Spleen (tissue), 11 donors: ENCODE results near the gene FUT7. TPM values are rescaled to one million over a fixed set of nuclear protein-coding genes. Genes with fewer than 3 reads are reported as not detected.
"Not testable (repeated sequence)": the region's sequence is repeated elsewhere in the genome, so short reads cannot be mapped to it uniquely, and the experiment has no call there.

ENCODE experiments used
- DNase-seq: peaks from one replicate; pipeline ENCODE4 v3.0.0-alpha.2; 2020
- H3K27ac ChIP-seq, 8 donors: fragments of 200-600 bp; sonication (generic) in 7 of 8; 1 replicate in 4 of 8; 2 replicates in 4 of 8; pipeline versions ENCODE4 v1.5.0 to v1.8.0; 2016 to 2021; ENCODE audit warnings: inconsistent platforms in 4 of 8, mild to moderate bottlenecking in 4 of 8, moderate library complexity in 1 of 8
- H3K27me3 ChIP-seq, 7 donors: fragments of 200-600 bp; sonication (generic) in 6 of 7; replicated peaks in 1 of 7; 1 replicate in 4 of 7; 2 replicates in 3 of 7; pipeline versions ENCODE4 v1.5.0 to v1.8.0; 2016 to 2021; ENCODE audit warnings: inconsistent platforms in 3 of 7, mild to moderate bottlenecking in 1 of 7
- H3K36me3 ChIP-seq, 6 donors: fragments of 200-600 bp; sonication (generic) in 5 of 6; 1 replicate in 4 of 6; 2 replicates in 2 of 6; pipeline versions ENCODE4 v1.5.0 to v1.8.0; 2016 to 2021; ENCODE audit warnings: inconsistent platforms in 2 of 6
- H3K4me1 ChIP-seq, 6 donors: fragments of 200-600 bp; sonication (generic) in 5 of 6; 1 replicate in 3 of 6; 2 replicates in 3 of 6; pipeline versions ENCODE4 v1.5.0 to v1.8.0; 2016 to 2021; ENCODE audit warnings: inconsistent platforms in 3 of 6
- H3K4me3 ChIP-seq, 8 donors: fragments of 200-600 bp; sonication (generic) in 7 of 8; 1 replicate in 4 of 8; 2 replicates in 4 of 8; pipeline versions ENCODE4 v1.5.0 to v1.8.0; 2016 to 2021; ENCODE audit warnings: inconsistent platforms in 4 of 8, mild to moderate bottlenecking in 4 of 8, moderate library complexity in 2 of 8
- H3K9me3 ChIP-seq, 8 donors: fragments of 200-600 bp; sonication (generic) in 7 of 8; 1 replicate in 4 of 8; 2 replicates in 4 of 8; pipeline versions ENCODE4 v1.5.0 to v1.8.0; 2016 to 2021; ENCODE audit warnings: inconsistent platforms in 4 of 8
- POLR2A ChIP-seq, 3 donors: fragments of 450-650 bp; IDR thresholded peaks; one replicate each; pipeline ENCODE4 v1.5.1; 2017; ENCODE audit warnings: antibody characterized with exemption in 3 of 3, mild to moderate bottlenecking in 1 of 3
- POLR2AphosphoS5 ChIP-seq, 3 donors: sonication (generic); formaldehyde crosslinking; IDR thresholded peaks; one replicate each; pipeline ENCODE4 v1.5.1; 2017; ENCODE audit warnings: antibody characterized with exemption in 3 of 3
- WGBS, 5 donors: extraction: QIAGEN DNeasy Blood & Tissue Kit in 3 of 5; methylation state at CpG; one replicate each; pipeline versions ENCODE4 v1.1.5 to v1.1.7; 2013 to 2018; 5-methylcytosine and 5-hydroxymethylcytosine counted together
- intact Hi-C: fragments of 100-400 bp; cut with DNase I; formaldehyde crosslinking; loops from one replicate; pipeline ENCODE4 v1.15.0; 2023; ENCODE audit warnings: low total_unique reads
- polyA plus RNA-seq, 3 donors: library from polyadenylated mRNA; stranded (reverse); fragments of 200-250 nt; gene quantifications; one replicate each; pipeline ENCODE4 v1.2.1, GENCODE V29; 2013
- total RNA-seq, 7 donors: library from RNA; depleted of rRNA in 3 of 7; stranded (reverse); fragments of >200 nt in 3 of 7; fragmentation: NEBNext Ultra II Directional in 4 of 7; extraction: Animal tissue kit (Norgen Biotek cat#: 25700) in 4 of 7; gene quantifications; one replicate each; pipeline versions ENCODE4 v1.1.0 to v1.2.1, GENCODE V29; 2016 to 2021
- TF ChIP-seq, protein P1 (sequence below), 11 experiments: fragments of 200-600 bp in 7 of 11; fragments of 450-650 bp in 4 of 11; sonication (generic) in 4 of 11; IDR thresholded peaks in 8 of 11; conservative IDR thresholded peaks in 3 of 11; 1 replicate in 7 of 11; 2 replicates in 4 of 11; pipeline versions ENCODE4 v1.4.0 to v1.8.0; 2016 to 2021; ENCODE audit warnings: antibody characterized with exemption in 11 of 11, inconsistent platforms in 4 of 11, mild to moderate bottlenecking in 1 of 11
- donor health status: healthy with polysubstance abuse.
- donor health status: DM: no; HTN: no; CAD: no; lungs with moderate emphysema.
- donor health status: DM: no; HTN: no; CAD: no.
- donor health status: Bipolar disorder and iron deficiency.
- donor health status: healthy.
- donor health status: DM: no; HTN: no; CAD: no.
- donor health status: DM: yes; HTN: yes; CAD: no.

FUT7 gene
- total and polyA plus RNA-seq, 10 donors, result 4.0 to 14.9 (median 6.3) TPM

DNA sequence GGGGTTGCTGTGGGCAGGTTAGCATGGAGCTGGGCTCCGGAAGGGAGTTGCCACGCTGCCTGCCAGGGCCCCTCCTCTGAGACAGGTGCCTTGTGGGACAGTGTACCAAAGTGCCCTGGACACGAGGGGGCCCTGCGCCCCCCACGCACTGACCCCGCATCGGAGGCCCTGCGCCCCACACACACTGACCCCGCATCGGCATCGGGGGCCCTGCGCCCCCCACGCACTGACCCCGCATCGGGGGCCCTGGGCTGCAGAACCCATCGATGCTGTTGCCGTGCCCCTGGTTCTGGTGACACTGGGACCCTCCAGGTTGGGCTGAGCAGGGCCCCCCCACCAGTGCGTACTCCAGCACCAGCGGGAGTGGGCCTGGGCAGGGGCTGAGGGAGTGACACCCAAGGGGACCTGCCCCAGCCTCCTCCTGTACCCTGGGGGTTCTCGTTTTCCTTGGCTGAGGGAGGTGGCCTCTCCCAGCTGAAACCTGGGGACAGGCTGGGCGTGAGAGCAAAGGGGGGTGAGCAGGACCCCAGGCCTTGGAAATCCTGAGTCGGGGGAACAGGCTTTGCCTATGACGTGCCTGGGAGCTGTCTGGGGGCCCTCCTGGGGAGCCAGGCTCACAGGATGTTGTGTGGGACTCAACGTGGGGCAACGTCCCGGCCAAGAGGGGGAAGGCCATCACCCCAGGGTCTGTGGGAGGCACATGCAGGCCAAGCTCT, 31.6 kb upstream of the FUT7 start:
- H3K4me1 ChIP-seq, result peaks cover 2 to 30% (median 16%) of the 10 kb centered on the region in 6 donors
- intact Hi-C loops, result loop anchor here (10.0 kb wide), 1 partner anchor 279 kb away; no protein-coding TSS in a partner anchor

DNA sequence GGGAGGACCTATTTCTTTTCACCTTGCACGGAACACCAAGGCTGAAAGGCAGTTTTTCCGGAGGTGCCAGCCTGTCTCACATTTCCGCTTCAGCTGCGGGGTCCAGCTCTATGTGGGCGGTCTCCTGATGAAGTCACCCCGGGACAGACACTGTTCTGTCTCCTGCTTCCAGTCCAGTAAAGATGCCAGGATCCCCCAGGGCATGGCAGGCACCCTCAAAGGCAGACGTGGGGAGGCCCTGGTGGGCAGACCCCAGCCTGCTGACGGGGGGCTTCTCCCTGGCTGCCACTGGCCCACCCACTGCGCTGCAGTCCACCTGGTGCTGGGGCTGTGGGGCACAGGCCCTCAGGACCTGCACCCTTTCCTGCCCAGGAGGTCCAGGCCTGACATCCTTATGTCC, 30.9 kb upstream of the FUT7 start:
- not testable (repeated sequence) for H3K27ac ChIP-seq, H3K9me3 ChIP-seq, H3K36me3 ChIP-seq, DNase-seq, H3K4me3 ChIP-seq, H3K27me3 ChIP-seq
- intact Hi-C loops, result loop anchor here (10.0 kb wide), 1 partner anchor 278 kb away; no protein-coding TSS in a partner anchor
- WGBS, 5 donors, result 86 to 100% (median 95%) methylated on average over 2 to 9 of the region's 9 CpGs
- H3K4me1 ChIP-seq, result peaks cover 2 to 28% (median 11%) of the 10 kb centered on the region in 6 donors

More for the DNA sequence above, 31.6 kb upstream of the FUT7 start:
- peaks cover 0 to 5% (median 0%) of the 10 kb centered on the region in 7 donors for H3K27me3 ChIP-seq
- no peak for TF ChIP-seq POLR2A (IDR thresholded peaks at IDR 0.05)
- TF ChIP-seq, protein P1, sequence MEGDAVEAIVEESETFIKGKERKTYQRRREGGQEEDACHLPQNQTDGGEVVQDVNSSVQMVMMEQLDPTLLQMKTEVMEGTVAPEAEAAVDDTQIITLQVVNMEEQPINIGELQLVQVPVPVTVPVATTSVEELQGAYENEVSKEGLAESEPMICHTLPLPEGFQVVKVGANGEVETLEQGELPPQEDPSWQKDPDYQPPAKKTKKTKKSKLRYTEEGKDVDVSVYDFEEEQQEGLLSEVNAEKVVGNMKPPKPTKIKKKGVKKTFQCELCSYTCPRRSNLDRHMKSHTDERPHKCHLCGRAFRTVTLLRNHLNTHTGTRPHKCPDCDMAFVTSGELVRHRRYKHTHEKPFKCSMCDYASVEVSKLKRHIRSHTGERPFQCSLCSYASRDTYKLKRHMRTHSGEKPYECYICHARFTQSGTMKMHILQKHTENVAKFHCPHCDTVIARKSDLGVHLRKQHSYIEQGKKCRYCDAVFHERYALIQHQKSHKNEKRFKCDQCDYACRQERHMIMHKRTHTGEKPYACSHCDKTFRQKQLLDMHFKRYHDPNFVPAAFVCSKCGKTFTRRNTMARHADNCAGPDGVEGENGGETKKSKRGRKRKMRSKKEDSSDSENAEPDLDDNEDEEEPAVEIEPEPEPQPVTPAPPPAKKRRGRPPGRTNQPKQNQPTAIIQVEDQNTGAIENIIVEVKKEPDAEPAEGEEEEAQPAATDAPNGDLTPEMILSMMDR (IDR thresholded peaks at IDR 0.05 in 8 of 11, conservative IDR thresholded peaks at IDR 0.05 in 3 of 11), result no peak
- TF ChIP-seq POLR2AphosphoS5 (IDR thresholded peaks at IDR 0.05), result no peak
- H3K36me3 ChIP-seq, result peaks cover 0 to 5% (median 0%) of the 10 kb centered on the region in 6 donors
- H3K9me3 ChIP-seq, result no peaks in the 10 kb centered on the region
- H3K27ac ChIP-seq, result no peak overlapping the region
- DNase-seq, result no peak
- no peak overlapping the region for H3K4me3 ChIP-seq
- 75 to 88% (median 87%) methylated on average over 8 to 26 of the region's 26 CpGs for WGBS, 5 donors

GRCh38 chr9:137062384-137062783, 30.5 kb upstream of the FUT7 start:
- WGBS, 5 donors, result 76 to 96% (median 81%) methylated on average over 15 of the region's 15 CpGs
- intact Hi-C loops, result loop anchor here (10.0 kb wide), 1 partner anchor 278 kb away; no protein-coding TSS in a partner anchor
- Histone ChIP-seq H3K9me3 (no peaks in the 10 kb centered on the region), H3K4me3 (no peak overlapping the region), H3K27ac (no peak overlapping the region), H3K4me1 (peaks cover 2 to 23% (median 8%) of the 10 kb centered on the region in 6 donors), H3K27me3 (peaks cover 0 to 5% (median 0%) of the 10 kb centered on the region in 7 donors), H3K36me3 (peaks cover 0 to 5% (median 0%) of the 10 kb centered on the region in 6 donors)
- no peak for DNase-seq
- TF ChIP-seq, protein P1 (IDR thresholded peaks at IDR 0.05 in 8 of 11, conservative IDR thresholded peaks at IDR 0.05 in 3 of 11), result no peak
- TF ChIP-seq POLR2A (IDR thresholded peaks at IDR 0.05), result no peak

DNA sequence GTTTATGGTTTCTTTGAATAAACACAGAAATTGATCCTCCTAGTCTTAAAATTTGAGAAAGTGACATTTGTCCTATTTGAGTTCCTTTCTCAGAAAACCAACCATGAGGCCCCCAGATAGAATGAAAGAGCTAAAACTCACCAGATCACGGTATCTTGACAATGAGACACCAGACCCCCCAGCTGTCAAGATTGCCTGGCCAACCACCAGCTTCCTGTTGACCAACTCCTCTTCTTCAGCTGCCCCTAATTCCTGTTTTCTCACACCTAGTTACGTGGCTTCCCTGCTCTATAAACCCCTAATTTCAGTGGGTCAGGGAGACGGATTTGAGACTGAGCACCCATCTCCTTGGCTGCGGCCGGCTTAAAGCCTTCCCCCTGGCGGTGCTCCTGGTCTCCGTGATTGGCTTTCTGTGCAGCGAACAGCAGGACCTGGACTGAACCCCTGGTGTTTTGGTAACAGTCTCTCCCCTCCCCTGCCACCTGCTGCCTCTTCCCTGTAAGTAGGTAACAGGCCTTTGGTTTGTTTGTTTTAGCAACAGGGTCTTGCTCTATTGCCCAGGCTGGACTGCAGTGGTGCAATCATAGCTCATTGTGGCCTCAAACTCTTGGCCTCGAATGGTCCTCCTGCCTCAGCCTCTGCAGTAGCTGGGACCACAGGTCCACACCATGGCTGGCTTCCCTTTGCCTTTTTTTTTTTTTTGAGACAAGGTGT, 26.8 kb upstream of the FUT7 start:
- DNase-seq, result no peak
- H3K36me3 ChIP-seq, result no peaks in the 10 kb centered on the region
- 68 to 84% (median 78%) methylated on average over 9 of the region's 9 CpGs for WGBS, 5 donors

More for the DNA sequence above, 26.8 kb upstream of the FUT7 start:
- Histone ChIP-seq H3K27me3 (peaks cover 0 to 18% (median 11%) of the 10 kb centered on the region in 7 donors), H3K9me3 (no peaks in the 10 kb centered on the region), H3K27ac (no peak overlapping the region), H3K4me1 (peaks cover 5 to 34% (median 17%) of the 10 kb centered on the region in 6 donors), H3K4me3 (no peak overlapping the region)
- intact Hi-C loops, result no loop called here
- TF ChIP-seq POLR2AphosphoS5 (IDR thresholded peaks at IDR 0.05) (no peak), POLR2A (IDR thresholded peaks at IDR 0.05) (no peak)
- TF ChIP-seq, protein P1 (IDR thresholded peaks at IDR 0.05 in 8 of 11, conservative IDR thresholded peaks at IDR 0.05 in 3 of 11), result no peak
